Superior temporal gyrus (tissue), 1 donor: ENCODE data around the gene CASZ1.
A peak's percentile ranks its signal among the peaks of the same experiment; 100 is the strongest.

Experiments
- DNase-seq: peaks from one replicate; pipeline ENCODE4 v3.0.0-alpha.2; 2016; ENCODE audit errors: extremely low spot score

Gene CASZ1

GRCh38 chr1:10657088-10657847, 139.2 kb downstream of the CASZ1 start:
- no peak for DNase-seq

GRCh38 chr1:10656431-10656830, 140.0 kb downstream of the CASZ1 start:
- DNase-seq, result no peak

- DNase-seq, result no peak
Measured at GRCh38 chr1:10655002-10655401, 141.4 kb downstream of the CASZ1 start.

GRCh38 chr1:10653370-10654125, 142.9 kb downstream of the CASZ1 start:
- DNase-seq, result no peak

- DNase-seq, result no peak
Measured at GRCh38 chr1:10652626-10653025, 143.8 kb downstream of the CASZ1 start.

- no peak for DNase-seq
Measured at GRCh38 chr1:10651793-10652192, 144.7 kb downstream of the CASZ1 start.

GRCh38 chr1:10651389-10651766, 145.1 kb downstream of the CASZ1 start:
- DNase-seq, result no peak

GRCh38 chr1:10650556-10651388, 145.7 kb downstream of the CASZ1 start:
- DNase-seq, result no peak

GRCh38 chr1:10649517-10650201, 146.8 kb downstream of the CASZ1 start:
- DNase-seq, result no peak

GRCh38 chr1:10648689-10649516, 147.5 kb downstream of the CASZ1 start:
- DNase-seq, result no peak

GRCh38 chr1:10647414-10648170, 148.9 kb downstream of the CASZ1 start:
- DNase-seq, result no peak

GRCh38 chr1:10646347-10646861, 150.0 kb downstream of the CASZ1 start:
- DNase-seq, result peak; percentile 24

GRCh38 chr1:10644307-10645128, 151.9 kb downstream of the CASZ1 start:
- peak; percentile 38 for DNase-seq

- DNase-seq, result no peak
Measured at GRCh38 chr1:10643607-10644306, 152.7 kb downstream of the CASZ1 start.

GRCh38 chr1:10642403-10643080, 153.9 kb downstream of the CASZ1 start:
- DNase-seq, result no peak

GRCh38 chr1:10641976-10642375, 154.5 kb downstream of the CASZ1 start:
- no peak for DNase-seq

- DNase-seq, result no peak
Measured at GRCh38 chr1:10640843-10641553, 155.4 kb downstream of the CASZ1 start.
